Left ventricle myocardium inferior (tissue), 1 donor: ENCODE measurements around the gene AIG1. TPM values are rescaled to one million over a fixed set of nuclear protein-coding genes. Genes with fewer than 3 reads are reported as not detected.
"Not testable (repeated sequence)": the region's sequence is repeated elsewhere in the genome, so short reads cannot be mapped to it uniquely, and the experiment has no call there.

Source experiments
- DNase-seq: peaks from one replicate; pipeline ENCODE4 v3.0.0-alpha.2; 2020
- H3K27ac ChIP-seq: fragments of 200-600 bp; replicated peaks from 2 replicates; pipeline ENCODE4 v1.8.0; 2021
- H3K27me3 ChIP-seq: fragments of 200-600 bp; 2 replicates; pipeline ENCODE4 v1.8.0; 2021; ENCODE audit warnings: low read depth
- H3K36me3 ChIP-seq: fragments of 200-600 bp; 2 replicates; pipeline ENCODE4 v1.8.0; 2021
- H3K4me1 ChIP-seq: fragments of 200-600 bp; 2 replicates; pipeline ENCODE4 v1.8.0; 2021
- H3K4me3 ChIP-seq: fragments of 200-600 bp; 2 replicates; pipeline ENCODE4 v1.8.0; 2021; ENCODE audit warnings: mild to moderate bottlenecking, moderate library complexity
- H3K9me3 ChIP-seq: fragments of 200-600 bp; replicated peaks from 2 replicates; pipeline ENCODE4 v1.8.0; 2021
- CTCF ChIP-seq: fragments of 200-600 bp; IDR thresholded peaks from 2 replicates; pipeline ENCODE4 v1.8.0; 2021; ENCODE audit warnings: antibody characterized with exemption, mild to moderate bottlenecking, borderline replicate concordance
- intact Hi-C: fragments of 100-400 bp; cut with micrococcal nuclease; formaldehyde crosslinking; loops from one replicate; pipeline ENCODE4 v1.11.0; 2022
- total RNA-seq: library from RNA; stranded (reverse); fragmentation: NEBNext Ultra II Directional; extraction: Animal tissue kit (Norgen Biotek cat#: 25700); gene quantifications from one replicate; pipeline ENCODE4 v1.2.1, GENCODE V29; 2021
- donor health status: DM: no; HTN: yes; CAD: no; lungs with severe emphysema.

The AIG1 gene
- total RNA-seq, 1 donor from 2014 or later: 76.5 TPM

GRCh38 chr6:143165315-143165855 lies 104.7 kb downstream of the AIG1 start:
- H3K9me3 ChIP-seq: no peaks in the 10 kb centered on the region
- DNase-seq: no peak
- intact Hi-C loops: no loop called here
- no peaks in the 10 kb centered on the region for H3K36me3 ChIP-seq
- H3K27ac ChIP-seq: no peak overlapping the region
- H3K4me3 ChIP-seq: no peak overlapping the region
- H3K27me3 ChIP-seq: no peaks in the 10 kb centered on the region
- no peak for TF ChIP-seq CTCF
- H3K4me1 ChIP-seq: peaks cover 18% of the 10 kb centered on the region

GRCh38 chr6:143166247-143166695 lies 105.6 kb downstream of the AIG1 start:
- intact Hi-C loops: no loop called here
- Histone ChIP-seq H3K36me3 (no peaks in the 10 kb centered on the region), H3K27me3 (no peaks in the 10 kb centered on the region), H3K9me3 (no peaks in the 10 kb centered on the region), H3K4me3 (no peak overlapping the region), H3K27ac (no peak overlapping the region), H3K4me1 (peaks cover 9% of the 10 kb centered on the region)
- no peak for DNase-seq
- no peak for TF ChIP-seq CTCF

- H3K27ac ChIP-seq: no peak overlapping the region
- H3K27me3 ChIP-seq: no peaks in the 10 kb centered on the region
- H3K9me3 ChIP-seq: no peaks in the 10 kb centered on the region
- peaks cover 9% of the 10 kb centered on the region for H3K4me1 ChIP-seq
- no peak for DNase-seq
- H3K36me3 ChIP-seq: no peaks in the 10 kb centered on the region
- H3K4me3 ChIP-seq: no peak overlapping the region
- no peak for TF ChIP-seq CTCF
- intact Hi-C loops: no loop called here
Observed at GRCh38 chr6:143167224-143167623, 106.5 kb downstream of the AIG1 start.

GRCh38 chr6:143168396-143168816 lies 107.7 kb downstream of the AIG1 start:
- H3K4me3 ChIP-seq, H3K4me1 ChIP-seq, H3K27ac ChIP-seq, DNase-seq, intact Hi-C loops, H3K27me3 ChIP-seq, H3K9me3 ChIP-seq, H3K36me3 ChIP-seq: not testable (repeated sequence)

GRCh38 chr6:143169440-143169839 lies 108.8 kb downstream of the AIG1 start:
- no peaks in the 10 kb centered on the region for H3K36me3 ChIP-seq
- peaks cover 4% of the 10 kb centered on the region for H3K9me3 ChIP-seq
- H3K27me3 ChIP-seq: no peaks in the 10 kb centered on the region
- no peak for DNase-seq
- no peak overlapping the region for H3K4me3 ChIP-seq
- no peak overlapping the region for H3K27ac ChIP-seq
- TF ChIP-seq CTCF: no peak
- peaks cover 3% of the 10 kb centered on the region for H3K4me1 ChIP-seq
- intact Hi-C loops: no loop called here

GRCh38 chr6:143174516-143174915 lies 113.8 kb downstream of the AIG1 start:
- DNase-seq: no peak
- Histone ChIP-seq H3K4me1 (peaks cover 2% of the 10 kb centered on the region), H3K9me3 (peaks cover 22% of the 10 kb centered on the region), H3K27ac (no peak overlapping the region), H3K36me3 (peaks cover 16% of the 10 kb centered on the region), H3K27me3 (no peaks in the 10 kb centered on the region), H3K4me3 (no peak overlapping the region)
- intact Hi-C loops: no loop called here
- TF ChIP-seq CTCF: no peak
